Activated naive CD4-positive, alpha-beta T cell treated with anti-CD3 and anti-CD28 coated beads for 36 hours (primary cell): Measurements from ENCODE around the gene PPTC7. TPM values are rescaled to one million over a fixed set of nuclear protein-coding genes. Genes with fewer than 3 reads are reported as not detected.

Experiments used
- CTCF ChIA-PET: fragments of 350-600 bp; sonication (Branson Sonifier 250); formaldehyde crosslinking; loops from one replicate; lab custom pipeline; 2021; ENCODE audit warnings: antibody characterized with exemption; lab: Charles Lee
- DNase-seq: peaks from one replicate; pipeline ENCODE4 v3.0.0-alpha.2; 2020
- H3K27ac Mint-ChIP-seq: one replicate; pipeline ENCODE4 v1.8.0; 2021; ENCODE audit warnings: mild to moderate bottlenecking, mixed read lengths
- H3K27me3 Mint-ChIP-seq: one replicate; pipeline ENCODE4 v1.8.0; 2021; ENCODE audit warnings: low read depth, mixed read lengths
- H3K36me3 Mint-ChIP-seq: one replicate; pipeline ENCODE4 v1.8.0; 2021; ENCODE audit warnings: low read depth, mixed read lengths
- H3K4me1 Mint-ChIP-seq: one replicate; pipeline ENCODE4 v1.8.0; 2021; ENCODE audit warnings: low read depth, mixed read lengths
- H3K4me3 Mint-ChIP-seq: one replicate; pipeline ENCODE4 v1.8.0; 2021; ENCODE audit warnings: mild to moderate bottlenecking, moderate library complexity, mixed read lengths
- H3K9me3 Mint-ChIP-seq: one replicate; pipeline ENCODE4 v1.8.0; 2021; ENCODE audit warnings: mixed read lengths
- intact Hi-C: fragments of 100-400 bp; cut with micrococcal nuclease; formaldehyde crosslinking; loops from one replicate; pipeline ENCODE4 v1.15.1; 2023
- total RNA-seq, 2 experiments: library from RNA; stranded (reverse); gene quantifications; one replicate each; pipeline ENCODE4 v1.2.3, GENCODE V29; 2021

PPTC7 gene
- total RNA-seq, 2 experiments from 2014 or later = 41.1 to 43.2 TPM

DNA sequence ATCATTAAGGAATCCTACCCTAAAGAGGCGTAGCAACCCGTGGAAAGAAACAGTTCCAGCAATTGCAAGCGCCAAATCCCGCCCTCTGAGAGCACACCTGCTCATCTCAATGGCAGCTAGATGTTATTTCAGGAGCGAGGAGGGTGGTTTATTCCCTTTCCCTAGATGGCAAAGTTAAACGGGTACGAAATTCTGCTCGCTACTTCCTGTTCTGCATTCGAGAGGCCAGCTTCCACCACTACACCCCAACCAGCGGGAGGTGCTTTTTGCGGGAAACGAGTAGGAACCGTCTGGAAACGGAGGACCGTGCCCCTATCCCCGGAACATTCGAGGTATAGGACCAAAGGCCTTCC lies 81.7 kb downstream of the PPTC7 start:
- peaks cover 2% of the 10 kb centered on the region for H3K9me3 Mint-ChIP-seq
- CTCF ChIA-PET = interaction anchor here (1.0 to 9.0 kb wide), 4 partner anchors 14 to 99 kb away, joined by 3 to 64 read pairs (median 5); partner anchors contain the start of genes ARPC3, FAM216A and GPN3
- H3K4me1 Mint-ChIP-seq = peaks cover 32% of the 10 kb centered on the region
- peak overlapping the region; percentile 94 for H3K4me3 Mint-ChIP-seq
- no peaks in the 10 kb centered on the region for H3K27me3 Mint-ChIP-seq
- H3K36me3 Mint-ChIP-seq = peaks cover 19% of the 10 kb centered on the region
- peak overlapping the region; percentile 96 for H3K27ac Mint-ChIP-seq
- DNase-seq = peak; percentile 51
- intact Hi-C loops = loop anchor here (5.0 kb wide), 1 partner anchor 556 kb away; no protein-coding TSS in a partner anchor

DNA sequence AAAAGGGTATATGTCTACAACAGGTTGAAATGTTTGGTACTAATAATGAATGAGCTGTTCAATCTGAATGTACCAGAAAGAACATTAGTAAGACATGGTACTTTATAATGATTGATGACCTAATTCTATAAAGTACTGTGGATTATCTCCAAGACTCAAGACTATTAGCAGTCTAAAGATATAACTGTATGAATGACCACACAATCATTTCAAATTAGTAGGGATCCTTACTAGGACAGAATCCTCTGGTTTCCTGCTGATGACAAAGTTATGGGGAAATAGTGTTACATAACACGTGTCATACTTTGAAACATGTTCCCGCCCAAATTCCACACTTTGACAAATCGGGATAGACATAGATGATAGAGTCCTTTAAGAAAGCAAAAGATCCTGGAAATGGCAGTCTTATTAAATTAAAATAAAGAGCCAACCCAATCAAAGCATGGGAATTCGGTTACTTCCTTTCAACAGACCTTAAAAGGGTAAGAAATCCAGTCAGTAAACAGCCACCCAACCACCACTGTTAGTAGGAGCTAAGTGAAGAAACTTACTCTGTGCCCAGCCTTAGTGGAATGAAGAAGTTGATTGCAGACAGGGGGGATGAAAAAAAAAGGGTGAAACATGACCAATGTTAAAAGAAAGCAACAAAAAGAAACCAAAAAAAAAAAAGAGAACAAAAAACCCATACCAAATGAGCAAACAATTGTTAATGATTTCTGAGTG lies 84.0 kb downstream of the PPTC7 start:
- Mint-ChIP-seq H3K27me3 (no peaks in the 10 kb centered on the region), H3K36me3 (peaks cover 22% of the 10 kb centered on the region), H3K4me1 (peaks cover 32% of the 10 kb centered on the region), H3K27ac (peak overlapping the region; percentile 69), H3K9me3 (peaks cover 2% of the 10 kb centered on the region), H3K4me3 (peak overlapping the region; percentile 25)
- CTCF ChIA-PET = interaction anchor here (0.5 to 9.0 kb wide), 3 partner anchors 102 to 202 kb away, joined by 3 to 64 read pairs (median 3); no protein-coding TSS in a partner anchor
- DNase-seq = no peak
- intact Hi-C loops = no loop called here

Other genes starting within 250 kb of the PPTC7 start
- 10 to 100 TPM; 51.2 to 61.2 TPM for gene ANAPC7, start 179.6 kb downstream of the PPTC7 start, total RNA-seq
- gene ARPC3, start 133.0 kb downstream of the PPTC7 start, total RNA-seq = 100 to 1,000 TPM; 279 to 311 TPM
- 10 to 100 TPM; 58.2 to 59.8 TPM for gene GPN3, start 115.1 kb downstream of the PPTC7 start, total RNA-seq
- 10 to 100 TPM; 37.0 to 39.5 TPM for gene FAM216A, start 114.5 kb downstream of the PPTC7 start, total RNA-seq
- gene VPS29, start 81.2 kb downstream of the PPTC7 start, total RNA-seq = 10 to 100 TPM; 76.6 to 81.8 TPM
- gene RAD9B, start 81.0 kb downstream of the PPTC7 start, total RNA-seq = 1 to 10 TPM; 1.1 to 1.5 TPM
- gene TCTN1, start 30.8 kb upstream of the PPTC7 start, total RNA-seq = 1 to 10 TPM; 5.2 to 5.8 TPM
- 1 to 10 TPM; 2.6 to 3.1 TPM for gene HVCN1, start 105.8 kb upstream of the PPTC7 start, total RNA-seq
- 100 to 1,000 TPM; 280 to 285 TPM for gene PPP1CC, start 159.6 kb upstream of the PPTC7 start, total RNA-seq